ENCODE data around the gene TAS1R2. TPM values are rescaled to one million over a fixed set of nuclear protein-coding genes. Genes with fewer than 3 reads are reported as not detected.

The TAS1R2 gene
- polyA plus RNA-seq, 2 of the 4 experiments (the other 2 are of a cell fraction), result not detected

Small RNAs within 50 kb of the gene (small RNA-seq; reads per million reads assigned to genes)
- 0 reads per million in 6 experiments for gene MIR1290
- gene MIR4695, result 0 reads per million in 6 experiments

Other genes starting within 250 kb of the TAS1R2 start
- 0.48 and 0.93 TPM in 2 replicates for gene PAX7, start 228.8 kb downstream of the TAS1R2 start, polyA plus RNA-seq (2011; rRNA removed)
- gene PAX7, start 228.8 kb downstream of the TAS1R2 start, polyA plus RNA-seq (2017; fragmentation: RNase III; extraction: RNeasy Plus Mini Kit Qiagen cat#74134 plus additional on column Dnase treatment), result 0.13 to 0.23 TPM (median 0.21 TPM) in 3 replicates
- 9.4 and 9.7 TPM in 2 replicates for gene ALDH4A1, start 42.9 kb upstream of the TAS1R2 start, polyA plus RNA-seq (2011; rRNA removed)
- gene ALDH4A1, start 42.9 kb upstream of the TAS1R2 start, polyA plus RNA-seq (2017; fragmentation: RNase III; extraction: RNeasy Plus Mini Kit Qiagen cat#74134 plus additional on column Dnase treatment), result 14.7 to 17.1 TPM (median 15.4 TPM) in 3 replicates
- 23.0 and 24.3 TPM in 2 replicates for gene IFFO2, start 97.0 kb upstream of the TAS1R2 start, polyA plus RNA-seq (2011; rRNA removed)
- 50.1 to 57.5 TPM (median 53.9 TPM) in 3 replicates for gene IFFO2, start 97.0 kb upstream of the TAS1R2 start, polyA plus RNA-seq (2017; fragmentation: RNase III; extraction: RNeasy Plus Mini Kit Qiagen cat#74134 plus additional on column Dnase treatment)

All from A549 (cell line).